ENCODE results near the gene CRADD. TPM values are rescaled to one million over a fixed set of nuclear protein-coding genes. Genes with fewer than 3 reads are reported as not detected.

CRADD gene
- total and polyA plus RNA-seq, 4 donors = 6.3 to 28.9 (median 16.6) TPM

DNA sequence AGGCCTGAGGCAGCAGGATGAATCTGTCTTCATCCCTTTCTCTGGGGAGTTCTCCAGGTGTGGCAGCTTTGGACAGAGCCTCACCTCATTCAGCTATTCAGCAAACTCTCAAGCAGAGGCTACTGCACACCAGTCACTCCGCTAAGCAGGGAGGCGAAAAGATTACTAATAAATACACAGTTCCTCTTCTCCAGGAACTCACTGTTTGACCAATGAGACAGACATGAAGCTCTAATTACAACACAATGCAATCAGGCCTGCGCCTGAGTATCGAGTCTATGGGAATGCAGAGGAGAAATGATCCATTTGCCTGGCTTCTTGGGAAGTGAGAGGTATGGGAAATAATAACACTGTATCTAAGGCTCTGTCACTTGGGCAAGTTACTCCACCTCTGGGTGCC, 178.1 kb downstream of the CRADD start:
- whole genome bisulfite sequencing, 2 donors = 78 to 81% methylated on average over 4 of the region's 4 CpGs
- peaks cover 0 to 2% (median 0%) of the 10 kb centered on the region in 4 donors for H3K36me3 ChIP-seq (ENCODE audit: control insufficient read depth in 4 of 4, insufficient read depth in 4 of 4, low read length in 4 of 4)
- ATAC-seq (ENCODE audit: insufficient read depth, low FRiP score) (no peak), DNase-seq (no peak)
- TF ChIP-seq, protein P1, sequence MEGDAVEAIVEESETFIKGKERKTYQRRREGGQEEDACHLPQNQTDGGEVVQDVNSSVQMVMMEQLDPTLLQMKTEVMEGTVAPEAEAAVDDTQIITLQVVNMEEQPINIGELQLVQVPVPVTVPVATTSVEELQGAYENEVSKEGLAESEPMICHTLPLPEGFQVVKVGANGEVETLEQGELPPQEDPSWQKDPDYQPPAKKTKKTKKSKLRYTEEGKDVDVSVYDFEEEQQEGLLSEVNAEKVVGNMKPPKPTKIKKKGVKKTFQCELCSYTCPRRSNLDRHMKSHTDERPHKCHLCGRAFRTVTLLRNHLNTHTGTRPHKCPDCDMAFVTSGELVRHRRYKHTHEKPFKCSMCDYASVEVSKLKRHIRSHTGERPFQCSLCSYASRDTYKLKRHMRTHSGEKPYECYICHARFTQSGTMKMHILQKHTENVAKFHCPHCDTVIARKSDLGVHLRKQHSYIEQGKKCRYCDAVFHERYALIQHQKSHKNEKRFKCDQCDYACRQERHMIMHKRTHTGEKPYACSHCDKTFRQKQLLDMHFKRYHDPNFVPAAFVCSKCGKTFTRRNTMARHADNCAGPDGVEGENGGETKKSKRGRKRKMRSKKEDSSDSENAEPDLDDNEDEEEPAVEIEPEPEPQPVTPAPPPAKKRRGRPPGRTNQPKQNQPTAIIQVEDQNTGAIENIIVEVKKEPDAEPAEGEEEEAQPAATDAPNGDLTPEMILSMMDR (IDR thresholded peaks at IDR 0.05; ENCODE audit: control extremely low read depth, extremely low read depth) = no peak
- H3K4me1 ChIP-seq (ENCODE audit: control insufficient read depth in 5 of 5, insufficient read depth in 5 of 5, low read length in 5 of 5) = peaks cover 2 to 31% (median 12%) of the 10 kb centered on the region in 5 donors
- no peaks in the 10 kb centered on the region for H3K27me3 ChIP-seq (ENCODE audit: control insufficient read depth in 3 of 3, insufficient read depth in 3 of 3, low read length in 2 of 3)
- no peak overlapping the region for H3K9ac ChIP-seq (ENCODE audit: insufficient read depth in 1 of 2, low read length in 2 of 2)
- H3K27ac ChIP-seq (ENCODE audit: low read depth in 1 of 2, low read length in 1 of 2) = no peak overlapping the region
- no peak overlapping the region for H3K4me3 ChIP-seq
- H3K9me3 ChIP-seq (ENCODE audit: control insufficient read depth in 4 of 4, insufficient read depth in 3 of 4, low read length in 3 of 4) = no peaks in the 10 kb centered on the region

DNA sequence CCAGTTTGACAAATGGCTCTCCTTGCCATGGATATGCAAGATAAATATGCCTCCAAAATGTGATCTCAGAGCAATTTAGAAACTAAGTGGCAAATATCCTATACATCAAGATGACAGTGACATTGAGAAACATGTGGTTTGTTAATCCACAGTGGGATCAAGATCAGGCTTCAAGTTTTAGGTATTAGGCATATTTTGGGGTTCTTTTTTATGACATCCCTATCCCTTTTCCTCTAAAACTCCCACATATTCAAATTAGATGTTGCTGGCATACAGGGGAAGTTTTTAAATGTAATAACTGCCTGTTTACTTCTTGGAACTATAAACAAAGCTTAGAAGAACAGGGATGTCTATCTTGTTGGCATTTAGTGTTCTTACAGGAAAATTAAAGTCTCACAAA, 179.4 kb downstream of the CRADD start:
- Histone ChIP-seq H3K27ac (ENCODE audit: low read depth in 1 of 2, low read length in 1 of 2) (no peak overlapping the region), H3K9ac (ENCODE audit: insufficient read depth in 1 of 2, low read length in 2 of 2) (no peak overlapping the region), H3K4me1 (ENCODE audit: control insufficient read depth in 5 of 5, insufficient read depth in 5 of 5, low read length in 5 of 5) (peaks cover 2 to 31% (median 12%) of the 10 kb centered on the region in 5 donors), H3K9me3 (ENCODE audit: control insufficient read depth in 4 of 4, insufficient read depth in 3 of 4, low read length in 3 of 4) (no peaks in the 10 kb centered on the region), H3K27me3 (ENCODE audit: control insufficient read depth in 3 of 3, insufficient read depth in 3 of 3, low read length in 2 of 3) (no peaks in the 10 kb centered on the region), H3K36me3 (ENCODE audit: control insufficient read depth in 4 of 4, insufficient read depth in 4 of 4, low read length in 4 of 4) (peaks cover 0 to 2% (median 0%) of the 10 kb centered on the region in 4 donors), H3K4me3 (no peak overlapping the region)
- TF ChIP-seq, protein P1 (IDR thresholded peaks at IDR 0.05; ENCODE audit: control extremely low read depth, extremely low read depth) = no peak
- ATAC-seq (ENCODE audit: insufficient read depth, low FRiP score) (no peak), DNase-seq (peak in 2 of 3 donors; percentile 21 to 34)

DNA sequence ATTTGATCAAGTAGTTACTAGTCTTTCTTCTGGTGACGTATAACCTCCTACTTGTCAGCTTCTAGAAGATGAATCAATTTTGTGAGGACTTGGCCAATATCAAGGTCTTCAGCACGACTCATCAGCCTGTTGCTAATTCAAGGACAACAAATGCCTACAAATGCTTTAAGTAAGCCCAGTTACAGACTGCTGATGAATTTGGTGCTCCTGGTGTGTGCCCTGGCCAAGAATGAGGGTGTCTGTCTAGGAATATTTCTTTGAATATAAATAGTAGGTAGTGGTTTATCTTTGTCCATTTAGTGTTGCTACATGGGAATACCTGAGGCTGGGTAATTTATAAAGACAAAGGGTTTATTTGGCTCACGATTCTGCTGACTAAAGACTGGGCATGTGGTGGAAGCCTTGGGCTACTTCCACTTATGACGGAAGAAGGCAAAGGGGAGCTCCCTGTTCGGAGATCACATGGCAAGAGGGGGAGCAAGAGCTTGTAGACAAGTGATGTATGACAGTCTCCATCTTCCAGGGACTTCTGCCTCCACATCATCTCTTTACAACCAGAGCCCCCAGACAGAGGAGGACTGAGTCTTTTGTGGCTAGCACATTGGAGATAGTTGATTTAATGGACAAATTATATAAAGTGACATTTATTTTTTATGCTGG, 180.2 kb downstream of the CRADD start:
- ATAC-seq (ENCODE audit: insufficient read depth, low FRiP score) = no peak

More for the DNA sequence above, 180.2 kb downstream of the CRADD start:
- H3K27me3 ChIP-seq (ENCODE audit: control insufficient read depth in 3 of 3, insufficient read depth in 3 of 3, low read length in 2 of 3) = no peaks in the 10 kb centered on the region
- H3K27ac ChIP-seq (ENCODE audit: low read depth in 1 of 2, low read length in 1 of 2) = no peak overlapping the region
- no peak overlapping the region for H3K4me3 ChIP-seq
- peaks cover 2 to 31% (median 12%) of the 10 kb centered on the region in 5 donors for H3K4me1 ChIP-seq (ENCODE audit: control insufficient read depth in 5 of 5, insufficient read depth in 5 of 5, low read length in 5 of 5)
- WGBS, 2 donors = 84 to 96% methylated on average over 5 of the region's 5 CpGs
- no peaks in the 10 kb centered on the region for H3K9me3 ChIP-seq (ENCODE audit: control insufficient read depth in 4 of 4, insufficient read depth in 3 of 4, low read length in 3 of 4)
- H3K36me3 ChIP-seq (ENCODE audit: control insufficient read depth in 4 of 4, insufficient read depth in 4 of 4, low read length in 4 of 4) = peaks cover 0 to 3% (median under 1%) of the 10 kb centered on the region in 4 donors
- DNase-seq = peak in 2 of 3 donors; percentile 54 to 58
- no peak overlapping the region for H3K9ac ChIP-seq (ENCODE audit: insufficient read depth in 1 of 2, low read length in 2 of 2)
- TF ChIP-seq, protein P1 (IDR thresholded peaks at IDR 0.05; ENCODE audit: control extremely low read depth, extremely low read depth) = no peak

Data from lung (tissue), 12 donors.